GM12878 (cell line): ENCODE measurements around the gene ARAP3. TPM values are rescaled to one million over a fixed set of nuclear protein-coding genes. Genes with fewer than 3 reads are reported as not detected.

Source experiments
- ATAC-seq: fragments of 200-7000 bp; cut with Tn5 transposase; 3 replicates; pipeline ENCODE4 v1.9.1; 2020; ENCODE audit warnings: mild to moderate bottlenecking, moderate library complexity
- BruUV-seq: library from RNA; stranded (reverse); fragments of 400-500 nt; replicated peaks from 2 replicates; lab custom pipeline; 2021; lab: Mats Ljungman, UMichigan
- CTCF ChIA-PET: fragments of 300-600 bp; sonication (Branson Sonifier 250); formaldehyde crosslinking; extraction: SDS; loops from one replicate; lab custom pipeline; 2021; ENCODE audit warnings: inconsistent platforms; lab: Yijun Ruan, JAX
- POLR2A ChIA-PET: fragments of 350-600 bp; formaldehyde crosslinking; extraction: SDS; loops from one replicate; lab custom pipeline; 2021; ENCODE audit warnings: inconsistent platforms; lab: Charles Lee
- RAD21 ChIA-PET: fragments of 300-600 bp; sonication (Branson Sonifier 250); formaldehyde crosslinking; loops from one replicate; lab custom pipeline; 2023; ENCODE audit warnings: antibody characterized with exemption; ENCODE audit not compliant: unreplicated experiment; lab: Charles Lee
- SMC1A ChIA-PET: fragments of 300-600 bp; sonication (Branson Sonifier 250); formaldehyde crosslinking; loops from one replicate; lab custom pipeline; 2023; ENCODE audit not compliant: unreplicated experiment, uncharacterized antibody; lab: Charles Lee
- DNase-seq: peaks from one replicate; pipeline ENCODE4 v3.0.0-alpha.2; 2011; ENCODE audit warnings: low read depth, low spot score
- FAIRE-seq: peaks from 3 replicates; lab custom pipeline; 2011; peaks lifted over from hg19 to GRCh38; lab: Jason Lieb, UNC
- H2AFZ ChIP-seq: 2 replicates; pipeline ENCODE4 v1.6.0; 2011; ENCODE audit warnings: low read depth, low read length, control low read depth; ENCODE audit not compliant: control insufficient read depth
- H3K27ac ChIP-seq: 2 replicates; pipeline ENCODE4 v1.5.1; 2011; ENCODE audit warnings: control low read depth; ENCODE audit not compliant: control insufficient read depth, insufficient read depth
- H3K27me3 ChIP-seq, 2 experiments: replicated peaks in 1 of 2; 2 replicates each; pipeline versions ENCODE4 v1.6.0 to v1.6.1; 2011; ENCODE audit warnings: low read length in 1 of 2; ENCODE audit not compliant: control insufficient read depth in 2 of 2, insufficient read depth in 2 of 2
- H3K36me3 ChIP-seq, 2 experiments: 2 replicates each; pipeline ENCODE4 v1.5.1; 2011; ENCODE audit warnings: low read length in 1 of 2; ENCODE audit not compliant: control insufficient read depth in 2 of 2, insufficient read depth in 2 of 2
- H3K4me1 ChIP-seq: 2 replicates; pipeline ENCODE4 v1.6.1; 2011; ENCODE audit warnings: mild to moderate bottlenecking, low read length, moderate library complexity, mixed read lengths; ENCODE audit not compliant: control insufficient read depth, insufficient read depth
- H3K4me2 ChIP-seq: 2 replicates; pipeline ENCODE4 v1.6.0; 2011; ENCODE audit warnings: control low read depth; ENCODE audit not compliant: control insufficient read depth, insufficient read depth
- H3K4me3 ChIP-seq: fragments of 200-600 bp; sonication (generic); 2 replicates; pipeline ENCODE4 v1.5.1; 2016
- H3K79me2 ChIP-seq: 2 replicates; pipeline ENCODE4 v1.6.0; 2011; ENCODE audit warnings: low read length; ENCODE audit not compliant: control insufficient read depth, insufficient read depth
- H3K9ac ChIP-seq: 2 replicates; pipeline ENCODE4 v1.8.0; 2011; ENCODE audit warnings: low read length, control low read depth, mixed read lengths; ENCODE audit not compliant: control insufficient read depth, insufficient read depth
- H3K9me3 ChIP-seq: replicated peaks from 3 replicates; pipeline ENCODE4 v1.5.1; 2011; ENCODE audit warnings: mild to moderate bottlenecking, low read length; ENCODE audit not compliant: control insufficient read depth, insufficient read depth
- H4K20me1 ChIP-seq: 2 replicates; pipeline ENCODE4 v1.6.0; 2011; ENCODE audit not compliant: control insufficient read depth, insufficient read depth
- CREB1 ChIP-seq: IDR thresholded peaks from 2 replicates; pipeline ENCODE4 v1.6.1; 2012; ENCODE audit warnings: low read depth, mild to moderate bottlenecking, inconsistent platforms
- CREM ChIP-seq: IDR thresholded peaks from 2 replicates; pipeline ENCODE4 v1.6.1; 2014; ENCODE audit warnings: antibody characterized with exemption, low read depth
- EGR1 ChIP-seq, 2 experiments: IDR thresholded peaks; 1 replicate in 1 of 2; 2 replicates in 1 of 2; pipeline ENCODE4 v1.6.1; 2011 to 2012; ENCODE audit warnings: low read depth in 2 of 2, low read length in 2 of 2, borderline replicate concordance in 1 of 2, mild to moderate bottlenecking in 1 of 2, moderate library complexity in 1 of 2
- GATAD2B ChIP-seq: fragments of 450-650 bp; conservative IDR thresholded peaks from 2 replicates; pipeline ENCODE4 v1.6.1; 2017; ENCODE audit warnings: low read depth, mild to moderate bottlenecking, moderate library complexity
- MEF2A ChIP-seq: IDR thresholded peaks from 2 replicates; pipeline ENCODE4 v1.6.1; 2011; ENCODE audit warnings: low read depth, mild to moderate bottlenecking, low read length, moderate library complexity; ENCODE audit not compliant: insufficient read depth
- NRF1 ChIP-seq: conservative IDR thresholded peaks from 2 replicates; pipeline ENCODE4 v1.6.1; 2011; ENCODE audit warnings: mild to moderate bottlenecking, low read depth, low read length, improper control_type of control experiment
- POLR2A ChIP-seq: IDR thresholded peaks from 2 replicates; pipeline ENCODE4 v1.6.1; 2011; ENCODE audit warnings: low read depth, mild to moderate bottlenecking, low read length
- POLR2AphosphoS2 ChIP-seq: IDR thresholded peaks from 2 replicates; pipeline ENCODE4 v1.6.1; 2011; ENCODE audit warnings: low read depth, mild to moderate bottlenecking, low read length, improper control_type of control experiment, moderate library complexity
- POLR2AphosphoS5 ChIP-seq: IDR thresholded peaks from 2 replicates; pipeline ENCODE4 v1.6.1; 2011; ENCODE audit warnings: mild to moderate bottlenecking, low read length, inconsistent platforms
- SMAD5 ChIP-seq: IDR thresholded peaks from 2 replicates; pipeline ENCODE4 v1.6.1; 2016; ENCODE audit warnings: antibody characterized with exemption, low read depth
- SMC3 ChIP-seq: IDR thresholded peaks from 2 replicates; pipeline ENCODE4 v1.6.1; 2011; ENCODE audit warnings: low read length, improper control_type of control experiment, borderline replicate concordance
- SPI1 ChIP-seq: IDR thresholded peaks from 2 replicates; pipeline ENCODE4 v1.6.1; 2011; ENCODE audit warnings: low read depth, mild to moderate bottlenecking, low read length, moderate library complexity, borderline replicate concordance; ENCODE audit not compliant: insufficient read depth
- YY1 ChIP-seq: IDR thresholded peaks from 2 replicates; pipeline ENCODE4 v1.6.1; 2011; ENCODE audit warnings: low read depth, mild to moderate bottlenecking, low read length
- WGBS: methylation state at CpG from one replicate; pipeline ENCODE4 v1.1.6; 2016; ENCODE audit warnings: low lambda C conversion rate; ENCODE audit not compliant: insufficient replicate concordance, insufficient coverage; ENCODE audit errors: missing lambda C conversion rate; 5-methylcytosine and 5-hydroxymethylcytosine counted together
- in situ Hi-C: fragments of 300-500 bp; cut with MboI; formaldehyde crosslinking; loops from 9 replicates; pipeline ENCODE4 v1.14.3; 2018; ENCODE audit warnings: mixed read lengths
- intact Hi-C: fragments of 100-400 bp; cut with micrococcal nuclease; formaldehyde crosslinking; loops from one replicate; pipeline ENCODE4 v1.14.2; 2022; ENCODE audit not compliant: unreplicated experiment
- polyA plus RNA-seq, 11 experiments: library from polyadenylated mRNA; depleted of rRNA in 4 of 11; unstranded in 6 of 11; stranded (reverse) in 5 of 11; fragments of >200 nt; fragmentation: Nextera tagmentation in 4 of 11; fragmentation: Illumina TruSeq in 1 of 11; extraction: Ambion mirVana in 4 of 11; extraction: Trizol in 1 of 11; gene quantifications; 1 replicate in 1 of 11; 2 replicates in 10 of 11; pipeline versions ENCODE4 v1.2.1 to v1.2.3, GENCODE V29; 2011 to 2016; ENCODE audit warnings: inconsistent platforms in 2 of 11, missing spikeins in 2 of 11, low read depth in 1 of 11
- total RNA-seq, 4 experiments: library from RNA; depleted of rRNA in 3 of 4; stranded (reverse); fragments of >200 nt in 3 of 4; fragmentation: Illumina TruSeq in 1 of 4; extraction: Trizol in 1 of 4; gene quantifications; 2 replicates each; pipeline versions ENCODE4 v1.2.1 to v1.2.3, GENCODE V29; 2013 to 2021
- TF ChIP-seq, protein P1 (sequence below): fragments of 450-650 bp; IDR thresholded peaks from 2 replicates; pipeline ENCODE4 v1.6.1; 2017; ENCODE audit warnings: mild to moderate bottlenecking
- TF ChIP-seq, protein P2 (sequence below): fragments of 450-650 bp; IDR thresholded peaks from 2 replicates; pipeline ENCODE4 v1.6.1; 2018; ENCODE audit warnings: borderline replicate concordance, mild to moderate bottlenecking; ENCODE audit not compliant: partially characterized antibody
- TF ChIP-seq, protein P3 (sequence below): IDR thresholded peaks from 2 replicates; pipeline ENCODE4 v1.6.1; 2012; ENCODE audit warnings: low read depth, low read length, improper control_type of control experiment

Gene ARAP3
- total and polyA plus RNA-seq, 10 of the 15 experiments (the other 5 are each of a cell fraction or from before 2014, with no cell fraction given) = 0.01 to 0.08 TPM; not detected in 8

DNA sequence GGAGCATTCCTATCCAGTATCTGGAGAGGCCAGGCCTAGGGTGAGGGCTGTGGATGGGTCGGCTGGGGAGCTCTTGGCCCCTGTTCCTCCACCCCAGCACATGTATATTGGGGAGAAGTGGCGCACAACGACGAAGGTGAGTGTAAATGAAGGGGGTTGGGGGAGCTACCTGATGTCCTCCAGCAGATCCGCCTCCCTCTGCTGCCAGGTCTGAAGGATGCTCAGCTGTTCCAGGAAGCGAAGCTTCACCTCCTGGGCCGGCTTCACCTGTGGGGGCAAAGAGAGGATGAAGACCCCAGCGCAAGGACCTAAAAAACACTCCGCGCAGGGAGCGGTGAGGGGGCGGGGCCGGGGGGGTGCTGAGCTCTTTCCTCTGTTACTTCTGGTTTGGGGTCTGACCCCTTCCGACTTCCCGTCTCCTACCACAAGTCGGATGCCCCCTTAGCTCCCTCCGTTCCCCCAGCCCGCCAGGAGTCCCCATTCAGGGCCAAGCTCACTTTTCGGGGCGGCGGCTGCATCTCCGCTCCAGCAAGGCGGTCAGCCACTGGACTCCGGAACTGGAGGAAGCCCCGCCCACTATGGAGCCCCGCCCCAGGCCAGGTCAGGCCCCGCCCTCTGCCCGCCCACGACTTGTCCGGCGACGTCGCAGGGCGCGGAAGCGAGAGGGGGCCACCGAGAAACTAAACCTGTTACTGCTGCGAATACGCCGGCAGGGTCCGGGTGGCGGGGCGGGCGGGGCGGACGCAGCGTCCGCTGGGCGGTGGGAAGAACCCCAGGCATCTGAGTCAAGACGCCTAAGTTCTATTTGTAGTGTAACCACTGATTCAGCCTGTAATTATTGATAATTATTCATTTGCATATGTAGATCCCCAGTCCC, 30.9 kb downstream of the ARAP3 start, which contains the start of gene FCHSD1:
TSS of gene FCHSD1 (minus strand) at position 568 of the 877 bp plus-strand sequence. CDS start at position 518, 50 bp downstream.
- H2AFZ ChIP-seq = peak within 1 kb of the TSS; percentile 95
- peak within 1 kb of the TSS; percentile 51 for H3K27ac ChIP-seq
- ATAC-seq (peak; percentile 99), FAIRE-seq (peak; percentile 49), DNase-seq (no peak)
- in situ Hi-C loops (no loop called here), intact Hi-C loops (no loop called here)
- H3K79me2 ChIP-seq = no peaks in the 10 kb centered on the region
- BruUV-seq = no TSS peak
- H3K9ac ChIP-seq = peak within 1 kb of the TSS; percentile 77
- H3K4me1 ChIP-seq = peaks cover 8% of the 10 kb centered on the region
- SMC1A ChIA-PET = interaction anchor here (0.7 to 1.8 kb wide), 11 partner anchors 9 to 311 kb away, joined by 3 to 12 read pairs (median 3); partner anchors contain the start of genes HDAC3 and RELL2
- H3K9me3 ChIP-seq = no peaks in the 10 kb centered on the region
- TF ChIP-seq MEF2A = 0 out of 2 replicates have a peak, but pooled peaks have one; percentile 14
- 0 out of 2 replicates have a peak, but pooled peaks have one; percentile 32 for TF ChIP-seq SMAD5
- TF ChIP-seq SPI1 = no peak
- TF ChIP-seq, protein P1, sequence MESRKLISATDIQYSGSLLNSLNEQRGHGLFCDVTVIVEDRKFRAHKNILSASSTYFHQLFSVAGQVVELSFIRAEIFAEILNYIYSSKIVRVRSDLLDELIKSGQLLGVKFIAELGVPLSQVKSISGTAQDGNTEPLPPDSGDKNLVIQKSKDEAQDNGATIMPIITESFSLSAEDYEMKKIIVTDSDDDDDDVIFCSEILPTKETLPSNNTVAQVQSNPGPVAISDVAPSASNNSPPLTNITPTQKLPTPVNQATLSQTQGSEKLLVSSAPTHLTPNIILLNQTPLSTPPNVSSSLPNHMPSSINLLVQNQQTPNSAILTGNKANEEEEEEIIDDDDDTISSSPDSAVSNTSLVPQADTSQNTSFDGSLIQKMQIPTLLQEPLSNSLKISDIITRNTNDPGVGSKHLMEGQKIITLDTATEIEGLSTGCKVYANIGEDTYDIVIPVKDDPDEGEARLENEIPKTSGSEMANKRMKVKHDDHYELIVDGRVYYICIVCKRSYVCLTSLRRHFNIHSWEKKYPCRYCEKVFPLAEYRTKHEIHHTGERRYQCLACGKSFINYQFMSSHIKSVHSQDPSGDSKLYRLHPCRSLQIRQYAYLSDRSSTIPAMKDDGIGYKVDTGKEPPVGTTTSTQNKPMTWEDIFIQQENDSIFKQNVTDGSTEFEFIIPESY = no peak
- 0 out of 2 replicates have a peak, but pooled peaks have one; percentile 26 for TF ChIP-seq YY1
- TF ChIP-seq, protein P2, sequence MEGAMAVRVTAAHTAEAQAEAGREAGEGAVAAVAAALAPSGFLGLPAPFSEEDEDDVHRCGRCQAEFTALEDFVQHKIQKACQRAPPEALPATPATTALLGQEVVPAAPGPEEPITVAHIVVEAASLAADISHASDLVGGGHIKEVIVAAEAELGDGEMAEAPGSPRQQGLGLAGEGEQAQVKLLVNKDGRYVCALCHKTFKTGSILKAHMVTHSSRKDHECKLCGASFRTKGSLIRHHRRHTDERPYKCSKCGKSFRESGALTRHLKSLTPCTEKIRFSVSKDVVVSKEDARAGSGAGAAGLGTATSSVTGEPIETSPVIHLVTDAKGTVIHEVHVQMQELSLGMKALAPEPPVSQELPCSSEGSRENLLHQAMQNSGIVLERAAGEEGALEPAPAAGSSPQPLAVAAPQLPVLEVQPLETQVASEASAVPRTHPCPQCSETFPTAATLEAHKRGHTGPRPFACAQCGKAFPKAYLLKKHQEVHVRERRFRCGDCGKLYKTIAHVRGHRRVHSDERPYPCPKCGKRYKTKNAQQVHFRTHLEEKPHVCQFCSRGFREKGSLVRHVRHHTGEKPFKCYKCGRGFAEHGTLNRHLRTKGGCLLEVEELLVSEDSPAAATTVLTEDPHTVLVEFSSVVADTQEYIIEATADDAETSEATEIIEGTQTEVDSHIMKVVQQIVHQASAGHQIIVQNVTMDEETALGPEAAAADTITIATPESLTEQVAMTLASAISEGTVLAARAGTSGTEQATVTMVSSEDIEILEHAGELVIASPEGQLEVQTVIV = no peak
- peak; percentile 46; the same call in 1 of the 2 replicates for TF ChIP-seq CREM
- TF ChIP-seq CREB1 = peak; percentile 61; the same call in 1 of the 2 replicates
- peak in 1 of 2 experiments; percentile 89; a peak in 2 of 3 replicates for TF ChIP-seq EGR1 (IDR thresholded peaks at IDR 0.05; ENCODE audit: borderline replicate concordance in 1 of 2, low read depth in 2 of 2, low read length in 2 of 2)
- peak; percentile 69; the same call in 1 of the 2 replicates for TF ChIP-seq POLR2AphosphoS2
- TF ChIP-seq POLR2AphosphoS5 = peak; percentile 47; the same call in 1 of the 2 replicates
- TF ChIP-seq GATAD2B = 0 out of 2 replicates have a peak, but pooled peaks have one; percentile 26
- TF ChIP-seq SMC3 = 0 out of 2 replicates have a peak, but pooled peaks have one; percentile 9
- no peak for TF ChIP-seq NRF1
- TF ChIP-seq, protein P3, sequence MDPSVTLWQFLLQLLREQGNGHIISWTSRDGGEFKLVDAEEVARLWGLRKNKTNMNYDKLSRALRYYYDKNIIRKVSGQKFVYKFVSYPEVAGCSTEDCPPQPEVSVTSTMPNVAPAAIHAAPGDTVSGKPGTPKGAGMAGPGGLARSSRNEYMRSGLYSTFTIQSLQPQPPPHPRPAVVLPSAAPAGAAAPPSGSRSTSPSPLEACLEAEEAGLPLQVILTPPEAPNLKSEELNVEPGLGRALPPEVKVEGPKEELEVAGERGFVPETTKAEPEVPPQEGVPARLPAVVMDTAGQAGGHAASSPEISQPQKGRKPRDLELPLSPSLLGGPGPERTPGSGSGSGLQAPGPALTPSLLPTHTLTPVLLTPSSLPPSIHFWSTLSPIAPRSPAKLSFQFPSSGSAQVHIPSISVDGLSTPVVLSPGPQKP = 0 out of 2 replicates have a peak, but pooled peaks have one; percentile 23
- peak; percentile 80 for TF ChIP-seq POLR2A
- POLR2A ChIA-PET = interaction anchor here (0.6 to 1.8 kb wide), 13 partner anchors 13 to 318 kb away, joined by 3 to 23 read pairs (median 4); partner anchors contain the start of genes DELE1, DIAPH1, HDAC3 and RELL2
- 5% methylated on average over 26 of the region's 50 CpGs for WGBS
- H3K4me3 ChIP-seq = peak within 1 kb of the TSS; percentile 85
- H3K36me3 ChIP-seq = no peaks in the 10 kb centered on the region
- H4K20me1 ChIP-seq = no peaks in the 10 kb centered on the region
- peak within 1 kb of the TSS; percentile 98 for H3K4me2 ChIP-seq
- CTCF ChIA-PET = interaction anchor here (0.9 to 3.2 kb wide), 13 partner anchors 9 to 318 kb away, joined by 3 to 15 read pairs (median 6); partner anchors contain the start of genes DIAPH1, HDAC3, RELL2 and RNF14
- RAD21 ChIA-PET = interaction anchor here (1.0 to 2.1 kb wide), 9 partner anchors 14 to 310 kb away, joined by 3 to 13 read pairs (median 4); partner anchors contain the start of genes DIAPH1, HDAC3 and RELL2
- no peaks in the 10 kb centered on the region for H3K27me3 ChIP-seq
